ENCODE measurements around the gene MAPK8. TPM values are rescaled to one million over a fixed set of nuclear protein-coding genes. Genes with fewer than 3 reads are reported as not detected.

Gene MAPK8
- polyA plus RNA-seq, 2 donors = 14.5 to 16.1 TPM

- no peaks in the 10 kb centered on the region for H3K9me3 ChIP-seq (ENCODE audit: control insufficient read depth in 2 of 2, insufficient read depth in 1 of 2, low read depth in 1 of 2, low read length in 1 of 2)
- no peaks in the 10 kb centered on the region for H3K36me3 ChIP-seq (ENCODE audit: control insufficient read depth in 2 of 2, insufficient read depth in 2 of 2, low read length in 1 of 2)
- no peaks in the 10 kb centered on the region for H3K27me3 ChIP-seq (ENCODE audit: control insufficient read depth in 1 of 2, insufficient read depth in 2 of 2, low read length in 2 of 2)
- 85 to 87% methylated on average over 7 of the region's 7 CpGs for WGBS, 2 donors
- H3K4me1 ChIP-seq (ENCODE audit: control insufficient read depth in 2 of 2, insufficient read depth in 2 of 2, low read length in 1 of 2) = peaks cover 2 to 5% of the 10 kb centered on the region in 2 donors
- H3K27ac ChIP-seq (ENCODE audit: low read depth in 2 of 2, low read length in 1 of 2) = no peak overlapping the region
- H3K4me3 ChIP-seq (ENCODE audit: low read depth in 1 of 2, low read length in 2 of 2) = no peak overlapping the region
These were observed 140.3 kb downstream of the MAPK8 start for GRCh38 chr10:48446785-48447184.

- Histone ChIP-seq H3K9me3 (ENCODE audit: control insufficient read depth in 2 of 2, insufficient read depth in 1 of 2, low read depth in 1 of 2, low read length in 1 of 2) (no peaks in the 10 kb centered on the region), H3K4me1 (ENCODE audit: control insufficient read depth in 2 of 2, insufficient read depth in 2 of 2, low read length in 1 of 2) (peaks cover 2 to 5% of the 10 kb centered on the region in 2 donors), H3K27ac (ENCODE audit: low read depth in 2 of 2, low read length in 1 of 2) (no peak overlapping the region), H3K36me3 (ENCODE audit: control insufficient read depth in 2 of 2, insufficient read depth in 2 of 2, low read length in 1 of 2) (no peaks in the 10 kb centered on the region), H3K4me3 (ENCODE audit: low read depth in 1 of 2, low read length in 2 of 2) (no peak overlapping the region), H3K27me3 (ENCODE audit: control insufficient read depth in 1 of 2, insufficient read depth in 2 of 2, low read length in 2 of 2) (no peaks in the 10 kb centered on the region)
- 90 to 91% methylated on average over 11 of the region's 11 CpGs for WGBS, 2 donors
These were observed 141.1 kb downstream of the MAPK8 start for GRCh38 chr10:48447356-48448215.

DNA sequence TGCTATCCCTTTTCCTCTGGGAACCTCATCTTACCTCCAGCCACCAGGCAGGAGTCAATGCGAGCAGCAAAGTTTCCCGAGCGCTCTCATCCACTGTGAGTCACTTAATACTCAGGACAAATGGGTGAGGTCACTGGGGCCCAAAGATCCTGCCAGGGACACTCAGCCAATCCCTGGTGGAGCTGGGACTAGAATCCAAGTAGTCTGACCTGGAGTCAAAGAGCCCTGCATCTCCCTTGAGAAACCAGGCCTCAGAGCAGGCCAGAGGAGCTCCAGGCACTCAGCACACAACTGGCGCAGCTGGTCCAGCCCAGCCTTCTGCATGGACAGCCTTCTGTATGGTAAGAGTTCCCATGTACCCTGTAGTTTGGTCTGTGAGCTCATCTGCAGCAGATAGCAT lies 142.3 kb downstream of the MAPK8 start:
- Histone ChIP-seq H3K36me3 (ENCODE audit: control insufficient read depth in 2 of 2, insufficient read depth in 2 of 2, low read length in 1 of 2) (no peaks in the 10 kb centered on the region), H3K4me1 (ENCODE audit: control insufficient read depth in 2 of 2, insufficient read depth in 2 of 2, low read length in 1 of 2) (peaks cover 2 to 5% of the 10 kb centered on the region in 2 donors), H3K4me3 (ENCODE audit: low read depth in 1 of 2, low read length in 2 of 2) (no peak overlapping the region), H3K9me3 (ENCODE audit: control insufficient read depth in 2 of 2, insufficient read depth in 1 of 2, low read depth in 1 of 2, low read length in 1 of 2) (no peaks in the 10 kb centered on the region), H3K27ac (ENCODE audit: low read depth in 2 of 2, low read length in 1 of 2) (no peak overlapping the region), H3K27me3 (ENCODE audit: control insufficient read depth in 1 of 2, insufficient read depth in 2 of 2, low read length in 2 of 2) (no peaks in the 10 kb centered on the region)
- WGBS, 2 donors = 86 to 89% methylated on average over 4 of the region's 4 CpGs

GRCh38 chr10:48449501-48450232 lies 143.2 kb downstream of the MAPK8 start:
- H3K4me1 ChIP-seq (ENCODE audit: control insufficient read depth in 2 of 2, insufficient read depth in 2 of 2, low read length in 1 of 2) = peaks cover 2 to 5% of the 10 kb centered on the region in 2 donors
- H3K27me3 ChIP-seq (ENCODE audit: control insufficient read depth in 1 of 2, insufficient read depth in 2 of 2, low read length in 2 of 2) = no peaks in the 10 kb centered on the region
- no peaks in the 10 kb centered on the region for H3K9me3 ChIP-seq (ENCODE audit: control insufficient read depth in 2 of 2, insufficient read depth in 1 of 2, low read depth in 1 of 2, low read length in 1 of 2)
- H3K36me3 ChIP-seq (ENCODE audit: control insufficient read depth in 2 of 2, insufficient read depth in 2 of 2, low read length in 1 of 2) = no peaks in the 10 kb centered on the region
- H3K4me3 ChIP-seq (ENCODE audit: low read depth in 1 of 2, low read length in 2 of 2) = no peak overlapping the region
- 70 to 76% methylated on average over 19 of the region's 19 CpGs for WGBS, 2 donors
- no peak overlapping the region for H3K27ac ChIP-seq (ENCODE audit: low read depth in 2 of 2, low read length in 1 of 2)

DNA sequence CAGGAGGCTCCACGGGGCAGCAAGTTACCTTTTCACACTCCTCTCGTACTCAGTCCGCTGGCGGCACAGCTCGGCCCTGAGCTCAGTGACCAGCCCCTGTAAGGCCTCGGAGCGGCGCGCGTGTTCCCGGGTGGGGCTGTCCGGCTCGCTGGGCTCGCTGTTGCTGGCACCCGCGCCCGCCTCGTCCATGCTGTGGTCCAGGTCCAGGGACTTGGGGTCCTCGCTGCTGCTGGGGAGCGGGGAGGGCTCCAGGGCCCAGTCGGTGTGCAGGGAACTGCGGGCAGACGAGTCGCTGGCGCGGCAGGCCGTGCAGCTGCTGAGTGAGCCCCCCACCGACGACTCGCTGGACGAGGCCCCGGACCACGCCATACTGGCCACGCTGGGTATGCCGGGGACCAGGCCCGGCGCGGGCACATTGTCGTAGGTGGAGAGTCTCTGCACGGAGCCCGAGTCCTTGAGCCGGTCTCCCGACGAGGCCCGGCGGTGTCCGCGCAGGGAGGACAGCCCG lies 143.8 kb downstream of the MAPK8 start:
- Histone ChIP-seq H3K4me3 (ENCODE audit: low read depth in 1 of 2, low read length in 2 of 2) (no peak overlapping the region), H3K27me3 (ENCODE audit: control insufficient read depth in 1 of 2, insufficient read depth in 2 of 2, low read length in 2 of 2) (no peaks in the 10 kb centered on the region), H3K4me1 (ENCODE audit: control insufficient read depth in 2 of 2, insufficient read depth in 2 of 2, low read length in 1 of 2) (peaks cover 0 to 5% of the 10 kb centered on the region in 2 donors), H3K9me3 (ENCODE audit: control insufficient read depth in 2 of 2, insufficient read depth in 1 of 2, low read depth in 1 of 2, low read length in 1 of 2) (no peaks in the 10 kb centered on the region), H3K27ac (ENCODE audit: low read depth in 2 of 2, low read length in 1 of 2) (no peak overlapping the region), H3K36me3 (ENCODE audit: control insufficient read depth in 2 of 2, insufficient read depth in 2 of 2, low read length in 1 of 2) (no peaks in the 10 kb centered on the region)
- WGBS, 2 donors = 95 to 96% methylated on average over 49 of the region's 49 CpGs

DNA sequence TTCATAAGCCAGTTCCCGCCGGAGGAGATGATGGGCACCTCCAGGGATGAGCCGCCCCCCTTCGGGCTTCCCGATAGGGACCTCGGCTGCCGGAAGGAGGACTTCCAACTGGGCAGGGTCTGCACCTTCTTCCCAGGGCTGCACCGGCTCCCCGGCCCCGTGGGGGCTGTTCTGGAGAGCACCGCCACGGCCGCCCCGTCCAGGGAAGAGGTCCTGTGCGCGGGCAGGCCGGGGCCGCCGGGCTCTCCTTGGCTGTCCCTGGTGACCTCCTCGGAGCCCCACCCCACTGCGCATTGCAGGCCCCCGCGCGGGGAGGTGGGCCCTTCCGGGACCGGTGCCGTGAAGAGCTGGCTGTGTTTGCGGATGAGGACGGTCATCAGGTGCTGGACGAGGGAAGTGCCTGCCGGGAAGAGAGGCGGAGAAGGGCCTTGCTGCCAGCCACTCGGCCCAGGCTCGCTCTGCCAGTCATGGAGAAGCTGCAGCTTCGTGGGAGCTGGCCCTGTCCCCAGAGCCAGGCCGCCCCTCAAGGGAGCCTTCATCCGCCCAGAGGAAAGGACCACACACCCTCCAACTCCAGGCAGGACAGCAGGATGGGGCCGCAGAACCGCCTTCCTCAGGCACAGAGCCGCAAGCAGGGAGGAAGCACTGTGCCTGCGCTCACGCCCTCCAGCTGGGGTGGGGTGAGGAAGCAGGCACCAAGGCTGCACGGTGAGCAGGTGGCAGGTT lies 144.4 kb downstream of the MAPK8 start:
- Histone ChIP-seq H3K27ac (ENCODE audit: low read depth in 2 of 2, low read length in 1 of 2) (no peak overlapping the region), H3K4me1 (ENCODE audit: control insufficient read depth in 2 of 2, insufficient read depth in 2 of 2, low read length in 1 of 2) (peaks cover 0 to 5% of the 10 kb centered on the region in 2 donors), H3K9me3 (ENCODE audit: control insufficient read depth in 2 of 2, insufficient read depth in 1 of 2, low read depth in 1 of 2, low read length in 1 of 2) (no peaks in the 10 kb centered on the region), H3K4me3 (ENCODE audit: low read depth in 1 of 2, low read length in 2 of 2) (no peak overlapping the region), H3K36me3 (ENCODE audit: control insufficient read depth in 2 of 2, insufficient read depth in 2 of 2, low read length in 1 of 2) (no peaks in the 10 kb centered on the region), H3K27me3 (ENCODE audit: control insufficient read depth in 1 of 2, insufficient read depth in 2 of 2, low read length in 2 of 2) (no peaks in the 10 kb centered on the region)
- WGBS, 2 donors = 91 to 92% methylated on average over 42 to 43 of the region's 43 CpGs

DNA sequence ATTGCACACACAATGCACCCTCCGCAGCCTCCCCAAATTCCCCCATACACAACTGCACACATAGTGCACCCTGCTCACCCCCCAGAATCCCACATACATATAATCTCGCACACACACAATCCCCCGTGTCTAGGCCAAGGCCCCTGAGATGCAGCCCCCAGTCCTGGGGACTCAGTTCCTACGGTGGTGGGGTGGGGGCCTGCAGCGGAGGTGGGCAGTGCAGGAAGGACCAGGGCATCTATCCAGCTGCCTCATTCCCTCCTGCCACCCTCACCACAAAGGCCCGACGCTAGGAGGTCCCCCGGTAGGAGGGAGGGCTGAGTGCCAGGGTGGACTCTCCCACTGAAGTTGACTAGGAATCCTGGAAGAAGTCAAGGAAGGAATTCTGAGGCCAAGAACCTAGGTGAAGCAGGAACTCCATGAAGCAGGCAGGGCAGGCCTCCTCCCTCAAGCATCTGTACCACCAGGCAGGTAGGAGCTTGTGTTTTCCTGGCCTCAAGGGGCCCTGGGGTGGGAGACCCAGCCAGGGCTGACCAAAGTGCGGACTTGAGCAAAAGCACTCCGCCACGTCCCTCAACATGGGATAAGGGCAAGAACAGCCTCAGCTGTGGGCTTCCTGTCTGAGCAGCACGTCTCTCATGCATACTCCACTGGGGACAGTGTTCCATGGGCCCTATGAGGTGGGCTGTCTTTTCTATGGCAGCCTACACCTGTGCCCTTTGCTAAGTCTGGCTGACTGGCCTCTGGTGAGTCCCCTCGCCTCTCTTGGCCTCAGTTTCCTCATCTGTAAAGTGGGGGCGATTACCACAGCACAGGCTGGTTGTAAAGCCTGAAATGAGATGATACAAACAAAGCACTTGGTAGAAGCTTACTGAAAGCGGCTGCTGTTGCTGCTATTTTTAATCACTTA lies 145.7 kb downstream of the MAPK8 start:
- no peak overlapping the region for H3K4me3 ChIP-seq (ENCODE audit: low read depth in 1 of 2, low read length in 2 of 2)
- H3K9me3 ChIP-seq (ENCODE audit: control insufficient read depth in 2 of 2, insufficient read depth in 1 of 2, low read depth in 1 of 2, low read length in 1 of 2) = no peaks in the 10 kb centered on the region
- no peak overlapping the region for H3K27ac ChIP-seq (ENCODE audit: low read depth in 2 of 2, low read length in 1 of 2)
- 84 to 88% methylated on average over 14 to 15 of the region's 15 CpGs for WGBS, 2 donors
- H3K36me3 ChIP-seq (ENCODE audit: control insufficient read depth in 2 of 2, insufficient read depth in 2 of 2, low read length in 1 of 2) = no peaks in the 10 kb centered on the region
- peaks cover 3 to 5% of the 10 kb centered on the region in 2 donors for H3K4me1 ChIP-seq (ENCODE audit: control insufficient read depth in 2 of 2, insufficient read depth in 2 of 2, low read length in 1 of 2)
- H3K27me3 ChIP-seq (ENCODE audit: control insufficient read depth in 1 of 2, insufficient read depth in 2 of 2, low read length in 2 of 2) = no peaks in the 10 kb centered on the region

DNA sequence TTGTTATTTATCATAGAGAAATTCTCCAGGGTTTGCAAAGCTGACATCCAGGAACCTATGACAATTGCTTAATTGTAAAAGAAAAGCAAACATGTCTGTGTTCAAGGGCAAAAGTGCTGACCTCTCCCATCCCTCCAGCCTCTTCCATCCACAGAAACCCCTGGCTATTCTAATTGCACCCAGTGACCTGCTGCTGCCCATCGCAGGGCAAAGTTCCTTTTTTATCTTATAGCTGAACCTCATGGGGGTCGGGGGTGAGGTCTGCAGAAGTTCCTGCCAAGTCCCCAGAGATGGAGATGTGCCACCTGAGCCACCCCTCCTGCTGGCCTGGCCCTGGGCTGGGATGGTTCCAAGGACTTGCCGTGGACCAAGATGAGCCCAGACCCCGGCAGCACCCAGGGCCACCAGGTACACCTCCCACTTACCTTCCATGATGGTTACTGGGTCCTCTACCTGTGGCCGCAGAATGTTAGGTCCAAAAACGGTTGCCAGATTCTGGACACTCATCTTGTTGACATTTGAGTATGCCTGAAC lies 146.5 kb downstream of the MAPK8 start:
- Histone ChIP-seq H3K4me1 (ENCODE audit: control insufficient read depth in 2 of 2, insufficient read depth in 2 of 2, low read length in 1 of 2) (peaks cover 3 to 5% of the 10 kb centered on the region in 2 donors), H3K36me3 (ENCODE audit: control insufficient read depth in 2 of 2, insufficient read depth in 2 of 2, low read length in 1 of 2) (no peaks in the 10 kb centered on the region), H3K27me3 (ENCODE audit: control insufficient read depth in 1 of 2, insufficient read depth in 2 of 2, low read length in 2 of 2) (no peaks in the 10 kb centered on the region), H3K9me3 (ENCODE audit: control insufficient read depth in 2 of 2, insufficient read depth in 1 of 2, low read depth in 1 of 2, low read length in 1 of 2) (no peaks in the 10 kb centered on the region), H3K27ac (ENCODE audit: low read depth in 2 of 2, low read length in 1 of 2) (no peak overlapping the region), H3K4me3 (ENCODE audit: low read depth in 1 of 2, low read length in 2 of 2) (no peak overlapping the region)
- WGBS, 2 donors = 86 to 88% methylated on average over 6 of the region's 6 CpGs

Measured in esophagus (tissue), 2 donors.